Measurements from ENCODE around the gene GALE.
"Not testable (repeated sequence)": the region's sequence is repeated elsewhere in the genome, so short reads cannot be mapped to it uniquely, and the experiment has no call there.

Gene GALE

GRCh38 chr1:23836037-23836436 lies 35.5 kb upstream of the GALE start:
- Histone ChIP-seq H3K27ac (no peak overlapping the region), H3K4me3 (no peak overlapping the region)
- no peak for TF ChIP-seq CTCF (IDR thresholded peaks at IDR 0.05)
- no peak for DNase-seq (ENCODE audit: low spot score)

GRCh38 chr1:23834156-23834555 lies 33.6 kb upstream of the GALE start:
- H3K27ac ChIP-seq; H3K4me3 ChIP-seq; DNase-seq (ENCODE audit: low spot score): not testable (repeated sequence)

GRCh38 chr1:23827717-23828116 lies 27.2 kb upstream of the GALE start:
- H3K27ac ChIP-seq = no peak overlapping the region
- no peak for DNase-seq (ENCODE audit: low spot score)
- no peak overlapping the region for H3K4me3 ChIP-seq
- no peak for TF ChIP-seq CTCF (IDR thresholded peaks at IDR 0.05)

- not testable (repeated sequence) for H3K4me3 ChIP-seq; DNase-seq (ENCODE audit: low spot score); H3K27ac ChIP-seq
Observed at GRCh38 chr1:23826590-23826989, 26.0 kb upstream of the GALE start.

GRCh38 chr1:23825762-23826522 lies 25.4 kb upstream of the GALE start:
- H3K27ac ChIP-seq = peak overlapping the region; percentile 95 to 96

GRCh38 chr1:23825076-23825761 lies 24.7 kb upstream of the GALE start, which contains the start of gene HMGCL:
Gene HMGCL (minus strand): TSS chr1:23825429. CDS start chr1:23825415, 14 bp downstream.
- peak within 1 kb of the TSS; percentile 94 for H3K4me3 ChIP-seq
- DNase-seq (ENCODE audit: low spot score) = peak; percentile 95
- H3K27ac ChIP-seq = peak within 1 kb of the TSS; percentile 95 to 96

More at GRCh38 chr1:23825762-23826522, 25.4 kb upstream of the GALE start:
- DNase-seq (ENCODE audit: low spot score) = no peak
- TF ChIP-seq CTCF (IDR thresholded peaks at IDR 0.05) = no peak
- peak overlapping the region; percentile 94 for H3K4me3 ChIP-seq

GRCh38 chr1:23824711-23825075 lies 24.1 kb upstream of the GALE start:
- H3K4me3 ChIP-seq = peak overlapping the region; percentile 94
- DNase-seq (ENCODE audit: low spot score) = no peak
- TF ChIP-seq CTCF (IDR thresholded peaks at IDR 0.05) = no peak

More at GRCh38 chr1:23825076-23825761, 24.7 kb upstream of the GALE start, which contains the start of gene HMGCL:
- TF ChIP-seq CTCF (IDR thresholded peaks at IDR 0.05) = no peak

GRCh38 chr1:23823767-23824166 lies 23.2 kb upstream of the GALE start:
- no peak for DNase-seq (ENCODE audit: low spot score)
- H3K27ac ChIP-seq = no peak overlapping the region
- no peak for TF ChIP-seq CTCF (IDR thresholded peaks at IDR 0.05)
- peak overlapping the region; percentile 94 for H3K4me3 ChIP-seq

More at GRCh38 chr1:23824711-23825075, 24.1 kb upstream of the GALE start:
- peak overlapping the region; percentile 95 to 96 for H3K27ac ChIP-seq
